ENCODE results near the gene SLC22A17. TPM values are rescaled to one million over a fixed set of nuclear protein-coding genes. Genes with fewer than 3 reads are reported as not detected.
A peak's percentile ranks its signal among the peaks of the same experiment; 100 is the strongest.

Gene SLC22A17
- total RNA-seq, 1 donor from 2014 or later: 42.4 TPM

DNA sequence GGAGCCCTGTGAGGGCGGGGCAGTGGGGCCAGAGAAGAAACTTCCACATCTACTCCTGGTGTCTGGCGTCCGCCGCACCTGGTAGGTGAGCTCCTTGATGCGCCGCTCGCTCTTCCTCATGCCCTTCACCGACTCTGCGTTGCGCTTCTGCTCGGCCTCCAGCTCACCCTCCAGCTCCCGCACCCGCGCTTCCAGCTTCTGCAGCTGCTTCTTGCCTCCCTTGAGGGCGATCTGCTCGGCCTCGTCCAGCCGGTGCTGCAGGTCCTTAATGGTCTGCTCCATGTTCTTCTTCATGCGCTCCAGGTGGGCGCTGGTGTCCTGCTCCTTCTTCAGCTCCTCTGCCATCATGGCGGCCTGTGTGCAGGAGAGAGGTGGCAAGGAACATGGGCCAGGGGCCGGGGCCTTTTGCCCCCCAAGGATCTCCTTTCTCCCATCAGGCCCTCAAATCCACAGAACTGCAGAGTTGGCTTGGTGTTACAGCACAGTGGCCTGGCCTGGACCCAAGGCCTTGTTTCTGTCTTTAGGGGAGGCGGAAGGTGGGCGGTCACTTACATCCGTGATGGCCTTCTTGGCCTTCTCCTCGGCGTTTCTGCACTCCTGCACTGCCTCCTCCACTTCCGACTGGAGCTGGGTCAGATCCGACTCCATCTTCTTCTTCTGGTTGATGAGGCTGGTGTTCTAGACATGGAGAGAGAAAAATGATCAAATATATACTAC, 31.8 kb upstream of the SLC22A17 start:
- no peaks in the 10 kb centered on the region for H3K9me3 Mint-ChIP-seq
- TF ChIP-seq, protein P1, sequence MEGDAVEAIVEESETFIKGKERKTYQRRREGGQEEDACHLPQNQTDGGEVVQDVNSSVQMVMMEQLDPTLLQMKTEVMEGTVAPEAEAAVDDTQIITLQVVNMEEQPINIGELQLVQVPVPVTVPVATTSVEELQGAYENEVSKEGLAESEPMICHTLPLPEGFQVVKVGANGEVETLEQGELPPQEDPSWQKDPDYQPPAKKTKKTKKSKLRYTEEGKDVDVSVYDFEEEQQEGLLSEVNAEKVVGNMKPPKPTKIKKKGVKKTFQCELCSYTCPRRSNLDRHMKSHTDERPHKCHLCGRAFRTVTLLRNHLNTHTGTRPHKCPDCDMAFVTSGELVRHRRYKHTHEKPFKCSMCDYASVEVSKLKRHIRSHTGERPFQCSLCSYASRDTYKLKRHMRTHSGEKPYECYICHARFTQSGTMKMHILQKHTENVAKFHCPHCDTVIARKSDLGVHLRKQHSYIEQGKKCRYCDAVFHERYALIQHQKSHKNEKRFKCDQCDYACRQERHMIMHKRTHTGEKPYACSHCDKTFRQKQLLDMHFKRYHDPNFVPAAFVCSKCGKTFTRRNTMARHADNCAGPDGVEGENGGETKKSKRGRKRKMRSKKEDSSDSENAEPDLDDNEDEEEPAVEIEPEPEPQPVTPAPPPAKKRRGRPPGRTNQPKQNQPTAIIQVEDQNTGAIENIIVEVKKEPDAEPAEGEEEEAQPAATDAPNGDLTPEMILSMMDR (conservative IDR thresholded peaks at IDR 0.05): no peak
- DNase-seq (ENCODE audit: low read depth, low spot score): no peak
- no peaks in the 10 kb centered on the region for H3K27me3 Mint-ChIP-seq (ENCODE audit: low read depth)
- no peak overlapping the region for H3K4me3 Mint-ChIP-seq
- no peak overlapping the region for H3K27ac Mint-ChIP-seq (ENCODE audit: unreplicated experiment)
- H3K4me1 Mint-ChIP-seq: no peaks in the 10 kb centered on the region
- H3K36me3 Mint-ChIP-seq (ENCODE audit: low read depth): no peaks in the 10 kb centered on the region

DNA sequence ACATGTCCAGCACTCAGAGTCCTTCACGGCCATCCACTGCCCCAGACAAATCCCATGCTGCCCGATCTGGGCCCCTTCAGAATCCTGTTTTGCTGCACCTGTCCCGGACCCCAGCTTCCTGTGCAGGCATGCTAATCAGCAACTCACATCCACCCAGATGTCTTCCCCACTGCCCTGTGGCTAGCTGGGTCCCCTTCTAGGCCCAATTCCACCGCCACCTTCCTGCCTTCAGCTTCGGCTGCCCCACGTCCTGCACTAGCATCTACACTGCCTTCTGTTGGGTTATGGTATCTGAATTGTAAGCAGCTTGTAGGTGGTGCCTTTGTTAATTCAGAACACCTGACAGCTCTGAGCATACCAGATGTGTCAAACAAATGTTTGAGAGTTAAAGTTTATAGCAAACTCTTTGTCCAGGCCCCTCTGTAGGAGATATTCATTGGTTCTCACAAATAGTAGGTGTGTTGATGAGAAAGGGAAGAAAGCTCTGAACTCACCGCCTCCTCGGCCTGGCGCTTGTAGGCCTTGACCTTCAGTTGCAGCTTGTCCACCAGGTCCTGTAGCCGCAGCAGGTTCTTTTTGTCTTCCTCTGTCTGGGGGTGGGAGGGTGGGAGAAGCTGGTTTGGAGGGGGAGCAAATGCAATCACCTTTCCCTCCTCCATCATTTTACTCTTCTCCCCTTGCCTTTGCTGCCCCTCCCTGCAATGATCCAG, 30.2 kb upstream of the SLC22A17 start:
- Mint-ChIP-seq H3K4me1 (no peaks in the 10 kb centered on the region), H3K4me3 (no peak overlapping the region), H3K27me3 (ENCODE audit: low read depth) (no peaks in the 10 kb centered on the region), H3K36me3 (ENCODE audit: low read depth) (no peaks in the 10 kb centered on the region), H3K27ac (ENCODE audit: unreplicated experiment) (no peak overlapping the region), H3K9me3 (no peaks in the 10 kb centered on the region)
- DNase-seq (ENCODE audit: low read depth, low spot score): no peak
- TF ChIP-seq, protein P1 (conservative IDR thresholded peaks at IDR 0.05): no peak

DNA sequence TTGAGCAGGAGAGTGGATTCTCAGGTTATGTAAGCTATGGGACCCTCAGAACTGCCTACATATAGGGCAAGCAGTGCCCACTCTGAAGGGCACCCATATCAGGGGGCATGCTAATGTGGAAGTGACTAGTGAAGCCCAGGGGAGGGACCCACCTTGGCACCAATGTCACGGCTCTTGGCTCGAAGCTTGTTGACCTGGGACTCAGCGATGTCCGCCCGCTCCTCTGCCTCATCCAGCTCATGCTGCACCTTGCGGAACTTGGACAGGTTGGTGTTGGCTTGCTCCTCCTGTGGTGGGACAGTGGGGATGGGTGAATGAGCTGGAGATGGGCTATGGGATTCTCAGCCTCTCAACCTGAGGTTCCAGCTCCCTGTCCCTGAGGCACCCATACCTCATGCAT, 29.6 kb upstream of the SLC22A17 start:
- Mint-ChIP-seq H3K36me3 (ENCODE audit: low read depth) (no peaks in the 10 kb centered on the region), H3K4me1 (peaks cover 3% of the 10 kb centered on the region)

DNA sequence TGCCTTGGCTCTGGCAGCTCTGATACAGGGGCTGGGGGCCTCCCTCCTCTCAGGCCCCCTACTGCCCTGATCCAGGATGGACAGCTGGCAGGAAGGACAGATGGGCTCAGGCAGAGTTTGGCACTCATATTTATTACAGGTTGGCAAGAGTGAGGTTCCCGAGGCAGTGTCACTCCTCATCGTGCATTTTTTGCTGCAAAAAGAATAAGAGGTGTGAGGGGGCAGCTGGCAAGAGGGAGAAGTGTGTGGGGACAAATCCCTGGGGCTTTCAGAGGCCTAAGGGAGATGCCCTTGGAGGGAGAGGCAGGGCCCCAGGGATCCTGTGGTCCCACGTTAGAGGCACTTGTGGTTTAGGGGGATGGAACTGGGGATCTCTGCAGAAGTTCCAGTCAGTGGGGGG, 29.2 kb upstream of the SLC22A17 start:
- no peaks in the 10 kb centered on the region for H3K36me3 Mint-ChIP-seq (ENCODE audit: low read depth)
- H3K4me3 Mint-ChIP-seq: no peak overlapping the region
- TF ChIP-seq, protein P1 (conservative IDR thresholded peaks at IDR 0.05): no peak
- no peaks in the 10 kb centered on the region for H3K27me3 Mint-ChIP-seq (ENCODE audit: low read depth)
- peaks cover 7% of the 10 kb centered on the region for H3K4me1 Mint-ChIP-seq
- DNase-seq (ENCODE audit: low read depth, low spot score): no peak
- no peaks in the 10 kb centered on the region for H3K9me3 Mint-ChIP-seq
- no peak overlapping the region for H3K27ac Mint-ChIP-seq (ENCODE audit: unreplicated experiment)

More for the DNA sequence above, 29.6 kb upstream of the SLC22A17 start:
- H3K9me3 Mint-ChIP-seq: no peaks in the 10 kb centered on the region
- no peaks in the 10 kb centered on the region for H3K27me3 Mint-ChIP-seq (ENCODE audit: low read depth)
- no peak for DNase-seq (ENCODE audit: low read depth, low spot score)
- TF ChIP-seq, protein P1 (conservative IDR thresholded peaks at IDR 0.05): no peak
- H3K4me3 Mint-ChIP-seq: no peak overlapping the region
- no peak overlapping the region for H3K27ac Mint-ChIP-seq (ENCODE audit: unreplicated experiment)

DNA sequence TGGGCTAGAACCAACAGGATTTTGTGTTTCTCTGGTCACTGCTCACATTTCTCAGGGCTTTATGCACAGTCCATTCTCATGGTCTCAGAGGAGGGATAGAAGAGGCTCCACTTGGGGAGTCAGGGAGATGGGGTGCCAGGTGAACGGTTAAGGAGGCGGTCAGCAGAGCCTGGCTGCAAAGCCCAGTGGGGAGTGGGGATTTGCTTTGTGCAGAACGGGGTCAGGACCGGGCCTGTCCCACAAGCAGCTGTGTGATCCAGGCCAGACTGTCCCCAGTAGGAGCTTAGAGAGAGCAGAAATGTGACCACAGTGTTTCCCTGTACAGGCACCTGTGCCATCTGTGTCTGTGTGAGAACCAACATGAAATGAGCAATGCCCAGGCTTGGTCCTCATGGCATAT, 28.3 kb upstream of the SLC22A17 start:
- DNase-seq (ENCODE audit: low read depth, low spot score): no peak
- Mint-ChIP-seq H3K9me3 (no peaks in the 10 kb centered on the region), H3K4me1 (peaks cover 16% of the 10 kb centered on the region), H3K4me3 (no peak overlapping the region), H3K36me3 (ENCODE audit: low read depth) (no peaks in the 10 kb centered on the region), H3K27ac (ENCODE audit: unreplicated experiment) (peak overlapping the region; percentile 32), H3K27me3 (ENCODE audit: low read depth) (no peaks in the 10 kb centered on the region)
- TF ChIP-seq, protein P1 (conservative IDR thresholded peaks at IDR 0.05): no peak
